BJ (cell line): ENCODE data around the gene AK2. TPM values are rescaled to one million over a fixed set of nuclear protein-coding genes. Genes with fewer than 3 reads are reported as not detected.
"Not testable (repeated sequence)": the region's sequence is repeated elsewhere in the genome, so short reads cannot be mapped to it uniquely, and the experiment has no call there.

Experiments used
- CTCF ChIA-PET: fragments of 350-600 bp; formaldehyde crosslinking; extraction: SDS; loops from one replicate; lab custom pipeline; 2021; ENCODE audit warnings: antibody characterized with exemption, inconsistent platforms; lab: Yijun Ruan, JAX
- POLR2A ChIA-PET: fragments of 300-600 bp; sonication (Branson Sonifier 250); formaldehyde crosslinking; extraction: SDS; loops from one replicate; lab custom pipeline; 2021; ENCODE audit warnings: antibody characterized with exemption; lab: Charles Lee
- DNase-seq: peaks from one replicate; pipeline ENCODE4 v3.0.0-alpha.2; 2011; ENCODE audit warnings: low read depth
- H3K27me3 ChIP-seq: 2 replicates; pipeline ENCODE4 v1.6.0; 2011; ENCODE audit warnings: low read length; ENCODE audit not compliant: control insufficient read depth, insufficient read depth
- H3K36me3 ChIP-seq: 2 replicates; pipeline ENCODE4 v1.5.1; 2011; ENCODE audit warnings: low read length; ENCODE audit not compliant: control insufficient read depth, insufficient read depth
- H3K4me3 ChIP-seq: 2 replicates; pipeline ENCODE4 v1.5.1; 2011; ENCODE audit warnings: low read depth, mild to moderate bottlenecking, control low read depth, low read length
- polyA plus RNA-seq: library from polyadenylated mRNA; depleted of rRNA; stranded (reverse); fragments of >200 nt; gene quantifications from 2 replicates; pipeline ENCODE4 v1.2.3, GENCODE V29; 2011
- TF ChIP-seq, protein P1 (sequence below): IDR thresholded peaks from 2 replicates; pipeline ENCODE4 v1.5.1; 2011; ENCODE audit warnings: low read depth, mild to moderate bottlenecking, control low read depth, inconsistent platforms, low read length, moderate library complexity; ENCODE audit not compliant: insufficient read depth

AK2 gene
- polyA plus RNA-seq, 1 experiment, result 131 TPM

DNA sequence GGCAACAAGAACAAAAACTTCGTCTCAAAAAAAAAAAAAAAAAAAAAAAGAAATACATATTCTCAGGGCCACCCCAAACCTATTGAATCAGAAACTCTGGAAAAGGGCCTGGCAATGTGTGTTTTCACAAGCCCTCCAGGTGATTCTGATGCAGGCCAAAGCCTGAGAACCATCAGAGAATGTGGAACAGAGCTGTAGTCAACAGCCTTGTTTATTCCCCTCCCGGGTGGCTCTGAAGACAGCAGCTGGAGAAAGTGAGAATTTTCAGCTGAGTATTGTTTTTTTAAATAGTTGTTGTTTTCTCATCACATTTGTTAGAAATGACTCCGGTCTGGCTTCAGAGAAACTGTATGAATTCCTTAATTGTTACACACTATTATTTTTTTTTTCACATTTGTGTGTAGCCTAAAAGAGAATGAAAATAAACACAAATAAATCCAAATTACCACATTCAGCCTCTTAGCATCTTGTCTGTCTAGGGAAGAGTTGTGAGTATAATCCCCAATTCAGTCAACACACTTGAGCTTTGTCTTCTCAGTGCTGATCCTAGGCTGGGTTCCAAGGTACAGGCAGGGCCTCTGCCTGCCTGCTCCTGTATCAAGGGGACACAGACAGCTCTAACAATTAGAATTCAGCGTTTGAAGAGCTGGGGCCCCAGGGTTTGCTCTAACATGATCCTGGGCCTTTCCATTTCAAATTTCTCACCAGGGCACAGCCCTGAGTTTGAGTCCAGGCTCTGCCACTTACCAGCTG lies 37.7 kb upstream of the AK2 start:
- POLR2A ChIA-PET, result no interaction called here
- H3K36me3 ChIP-seq, result no peaks in the 10 kb centered on the region
- H3K27me3 ChIP-seq, result peaks cover 7% of the 10 kb centered on the region
- CTCF ChIA-PET, result interaction anchor here (1.1 to 1.6 kb wide), 2 partner anchors 19 kb away, joined by 4 read pairs; no protein-coding TSS in a partner anchor
- no peak for DNase-seq
- no peak overlapping the region for H3K4me3 ChIP-seq
- TF ChIP-seq, protein P1, sequence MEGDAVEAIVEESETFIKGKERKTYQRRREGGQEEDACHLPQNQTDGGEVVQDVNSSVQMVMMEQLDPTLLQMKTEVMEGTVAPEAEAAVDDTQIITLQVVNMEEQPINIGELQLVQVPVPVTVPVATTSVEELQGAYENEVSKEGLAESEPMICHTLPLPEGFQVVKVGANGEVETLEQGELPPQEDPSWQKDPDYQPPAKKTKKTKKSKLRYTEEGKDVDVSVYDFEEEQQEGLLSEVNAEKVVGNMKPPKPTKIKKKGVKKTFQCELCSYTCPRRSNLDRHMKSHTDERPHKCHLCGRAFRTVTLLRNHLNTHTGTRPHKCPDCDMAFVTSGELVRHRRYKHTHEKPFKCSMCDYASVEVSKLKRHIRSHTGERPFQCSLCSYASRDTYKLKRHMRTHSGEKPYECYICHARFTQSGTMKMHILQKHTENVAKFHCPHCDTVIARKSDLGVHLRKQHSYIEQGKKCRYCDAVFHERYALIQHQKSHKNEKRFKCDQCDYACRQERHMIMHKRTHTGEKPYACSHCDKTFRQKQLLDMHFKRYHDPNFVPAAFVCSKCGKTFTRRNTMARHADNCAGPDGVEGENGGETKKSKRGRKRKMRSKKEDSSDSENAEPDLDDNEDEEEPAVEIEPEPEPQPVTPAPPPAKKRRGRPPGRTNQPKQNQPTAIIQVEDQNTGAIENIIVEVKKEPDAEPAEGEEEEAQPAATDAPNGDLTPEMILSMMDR, result no peak

DNA sequence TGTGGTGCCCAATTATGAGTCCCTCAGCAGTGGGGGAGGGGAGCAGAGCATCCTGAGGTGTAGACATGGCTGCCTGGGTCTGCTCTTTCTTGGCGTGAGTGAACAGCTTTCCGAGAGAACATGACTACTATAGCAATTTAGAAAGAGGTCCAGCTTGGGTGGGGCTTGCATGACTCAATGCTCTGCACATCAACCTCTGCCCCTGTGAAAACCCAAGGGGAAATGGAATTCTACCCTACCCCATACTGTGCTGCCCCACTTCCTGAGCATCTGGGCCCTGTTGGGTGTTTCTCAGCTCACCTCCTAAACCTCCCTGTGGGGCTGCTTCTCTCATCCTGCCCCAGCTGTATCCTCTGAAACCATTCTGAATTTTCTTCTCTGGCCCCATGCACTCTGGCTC lies 36.0 kb upstream of the AK2 start:
- ChIA-PET CTCF (interaction anchor here (3.2 kb wide), 1 partner anchor 18 kb away, joined by 10 read pairs; no protein-coding TSS in a partner anchor), POLR2A (no interaction called here)
- Histone ChIP-seq H3K4me3 (no peak overlapping the region), H3K27me3 (peaks cover 7% of the 10 kb centered on the region), H3K36me3 (no peaks in the 10 kb centered on the region)
- no peak for DNase-seq
- TF ChIP-seq, protein P1, result no peak

DNA sequence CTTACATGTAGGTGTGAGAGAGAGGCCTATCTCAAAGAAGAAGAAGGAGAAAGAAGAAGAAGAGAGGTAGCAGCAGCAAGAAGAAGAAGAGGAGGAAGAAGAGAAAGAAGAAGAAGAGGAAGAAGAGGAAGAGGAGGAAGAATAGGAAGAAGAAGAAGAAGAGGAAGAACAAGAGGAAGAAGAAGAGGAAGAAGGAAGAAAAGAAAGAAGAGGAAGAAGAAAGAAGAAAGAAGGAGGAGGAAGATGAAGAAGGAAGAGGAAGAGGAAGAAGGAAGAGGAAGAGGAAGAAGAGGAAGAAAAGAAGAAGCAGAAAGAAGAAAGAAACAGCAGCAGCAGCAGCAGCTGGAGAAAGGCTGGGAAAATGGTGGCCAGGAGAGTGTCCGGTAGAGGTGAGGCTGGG lies 33.9 kb upstream of the AK2 start:
- ChIA-PET POLR2A (no interaction called here), CTCF (interaction anchor here (0.6 to 3.2 kb wide), 4 partner anchors 12 to 152 kb away, joined by 3 to 10 read pairs (median 4); no protein-coding TSS in a partner anchor)
- Histone ChIP-seq H3K4me3 (no peak overlapping the region), H3K36me3 (no peaks in the 10 kb centered on the region), H3K27me3 (peaks cover 7% of the 10 kb centered on the region)
- no peak for DNase-seq
- TF ChIP-seq, protein P1, result no peak

DNA sequence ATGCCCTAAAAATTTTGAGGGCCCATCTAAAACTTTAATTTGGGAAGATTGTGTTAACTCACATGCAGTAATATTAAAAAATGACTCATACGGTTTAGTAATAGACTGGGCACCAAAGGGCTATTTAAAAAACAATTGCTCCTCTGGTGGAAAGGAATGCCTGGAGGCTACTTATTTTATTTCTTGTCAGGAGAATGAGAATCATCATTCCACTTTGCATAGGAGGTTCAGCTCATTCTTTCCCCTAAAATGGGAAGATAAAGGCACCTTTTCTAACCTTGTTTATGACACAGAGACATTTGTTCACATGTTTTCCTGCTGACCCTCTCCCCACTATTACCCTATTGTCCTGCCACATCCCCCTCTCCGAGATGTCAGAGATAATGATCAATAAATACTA lies 31.4 kb upstream of the AK2 start:
- H3K4me3 ChIP-seq, H3K36me3 ChIP-seq, POLR2A ChIA-PET, H3K27me3 ChIP-seq, DNase-seq: not testable (repeated sequence)
- CTCF ChIA-PET, result interaction anchor here (1.2 kb wide), 1 partner anchor 18 kb away, joined by 3 read pairs; no protein-coding TSS in a partner anchor

DNA sequence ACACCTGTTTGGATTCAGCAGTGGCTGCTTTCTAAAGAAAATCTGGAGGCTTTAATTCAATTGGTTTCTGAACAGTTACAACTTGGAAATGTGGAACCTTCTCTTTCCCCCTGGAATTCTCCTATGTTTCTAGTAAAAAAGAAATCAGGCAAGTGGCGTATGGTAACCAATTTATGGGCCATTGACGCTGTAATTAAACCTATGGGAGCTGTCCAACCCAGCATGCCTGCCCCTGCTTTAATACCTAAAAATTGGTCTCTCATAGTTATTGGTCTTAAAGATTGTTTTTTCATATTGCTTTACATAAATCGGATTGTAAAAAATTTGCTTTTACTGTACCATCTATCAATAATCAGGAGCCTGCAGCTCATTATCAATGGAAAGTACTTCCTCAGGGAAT lies 29.8 kb upstream of the AK2 start:
- POLR2A ChIA-PET, DNase-seq, H3K27me3 ChIP-seq, H3K4me3 ChIP-seq, H3K36me3 ChIP-seq: not testable (repeated sequence)
- CTCF ChIA-PET, result interaction anchor here (0.8 kb wide), 1 partner anchor 10 kb away, joined by 3 read pairs; no protein-coding TSS in a partner anchor

DNA sequence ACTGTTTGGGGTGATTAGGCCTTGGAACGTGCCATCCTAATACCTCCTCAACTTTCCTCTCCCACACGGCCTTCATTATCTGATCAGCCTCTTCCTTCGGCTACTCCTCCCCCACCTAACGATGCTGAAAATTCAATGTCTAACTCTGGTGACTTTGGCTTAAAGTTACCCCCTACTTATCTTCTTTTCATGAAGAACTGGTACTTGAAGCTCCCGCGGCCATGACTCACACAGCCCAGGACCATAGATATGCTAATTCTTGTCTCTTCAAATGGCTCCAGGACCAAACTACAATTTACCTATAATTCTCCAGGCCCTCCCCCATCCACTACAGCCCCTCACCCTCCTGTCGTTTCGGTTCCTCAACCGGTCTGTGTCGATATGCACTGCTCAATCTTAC lies 28.6 kb upstream of the AK2 start:
- POLR2A ChIA-PET, result no interaction called here
- no peak overlapping the region for H3K4me3 ChIP-seq
- TF ChIP-seq, protein P1, result no peak
- no peaks in the 10 kb centered on the region for H3K36me3 ChIP-seq
- no peak for DNase-seq
- H3K27me3 ChIP-seq, result no peaks in the 10 kb centered on the region
- CTCF ChIA-PET, result interaction anchor here (0.7 to 0.9 kb wide), 2 partner anchors 44 to 132 kb away, joined by 3 read pairs; no protein-coding TSS in a partner anchor

DNA sequence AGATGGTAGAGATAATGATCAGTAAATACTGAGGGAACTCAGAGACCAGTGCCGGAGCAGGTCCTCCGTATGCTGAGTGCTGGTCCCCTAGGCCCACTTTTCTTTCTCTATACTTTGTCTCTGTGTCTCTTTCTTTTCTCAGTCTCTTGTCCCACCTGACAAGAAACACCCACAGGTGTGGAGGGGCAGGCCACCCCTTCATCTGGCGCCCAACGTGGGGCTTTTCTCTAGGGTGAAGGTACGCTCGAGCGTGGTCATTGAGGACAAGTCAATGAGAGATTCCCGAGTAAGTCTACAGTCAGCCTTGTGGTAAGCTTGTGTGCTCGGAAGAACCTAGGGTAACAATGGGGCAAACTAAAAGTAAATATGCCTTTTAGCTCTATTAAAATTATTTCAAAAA lies 27.6 kb upstream of the AK2 start:
- H3K36me3 ChIP-seq, DNase-seq, H3K27me3 ChIP-seq, POLR2A ChIA-PET, H3K4me3 ChIP-seq: not testable (repeated sequence)
- CTCF ChIA-PET, result interaction anchor here (0.8 to 0.9 kb wide), 2 partner anchors 15 to 131 kb away, joined by 3 read pairs; no protein-coding TSS in a partner anchor
